Ureter (tissue), 1 donor: ENCODE measurements around the gene PEAK3. TPM values are rescaled to one million over a fixed set of nuclear protein-coding genes. Genes with fewer than 3 reads are reported as not detected.

Experiments used
- DNase-seq: peaks from one replicate; pipeline ENCODE4 v3.0.0-alpha.2; 2020; ENCODE audit warnings: low spot score
- total RNA-seq: library from RNA; stranded (reverse); gene quantifications from one replicate; pipeline ENCODE4 v1.2.4, GENCODE V29; 2023
- donor health status: DM: yes; HTN: yes; CAD: no.

The PEAK3 gene
- total RNA-seq, 1 donor from 2014 or later: 0.99 TPM

GRCh38 chr19:2237051-2237868, 44.7 kb downstream of the PEAK3 start:
- DNase-seq: no peak

- peak; percentile 98 for DNase-seq
These were observed 45.5 kb downstream of the PEAK3 start, which contains the start of the genes PLEKHJ1 and SF3A2 for GRCh38 chr19:2236314-2237050. TSS of gene PLEKHJ1 (minus strand) at chr19:2236329. CDS start at chr19:2236248, 81 bp downstream. TSS of gene SF3A2 (plus strand) at chr19:2236824. CDS start at chr19:2243419, 6,595 bp downstream.

GRCh38 chr19:2236064-2236313, 46.0 kb downstream of the PEAK3 start:
- DNase-seq: no peak

GRCh38 chr19:2235381-2236063, 46.5 kb downstream of the PEAK3 start:
- no peak for DNase-seq

- no peak for DNase-seq
These were observed 47.0 kb downstream of the PEAK3 start for GRCh38 chr19:2234996-2235380.

- no peak for DNase-seq
These were observed 48.2 kb downstream of the PEAK3 start for GRCh38 chr19:2233601-2234280.

- no peak for DNase-seq
These were observed 49.5 kb downstream of the PEAK3 start for GRCh38 chr19:2232286-2233151.

- no peak for DNase-seq
These were observed 50.3 kb downstream of the PEAK3 start for GRCh38 chr19:2231621-2232221.

- no peak for DNase-seq
These were observed 51.0 kb downstream of the PEAK3 start for GRCh38 chr19:2230807-2231533.

- DNase-seq: no peak
These were observed 51.9 kb downstream of the PEAK3 start for GRCh38 chr19:2230033-2230531.

GRCh38 chr19:2229103-2230032, 52.6 kb downstream of the PEAK3 start:
- no peak for DNase-seq

- no peak for DNase-seq
These were observed 53.6 kb downstream of the PEAK3 start for GRCh38 chr19:2228157-2229030.

- no peak for DNase-seq
These were observed 54.4 kb downstream of the PEAK3 start for GRCh38 chr19:2227415-2228156.

- no peak for DNase-seq
These were observed 55.1 kb downstream of the PEAK3 start for GRCh38 chr19:2226840-2227360.

- no peak for DNase-seq
These were observed 55.7 kb downstream of the PEAK3 start for GRCh38 chr19:2226051-2226839.
